CD4-positive, alpha-beta T cell (primary cell): ENCODE data around the gene CDK14. TPM values are rescaled to one million over a fixed set of nuclear protein-coding genes. Genes with fewer than 3 reads are reported as not detected.

Source experiments
- ATAC-seq: fragments of 200-7000 bp; cut with Tn5 transposase; one replicate; pipeline ENCODE4 v1.10.0; 2022; ENCODE audit warnings: mild to moderate bottlenecking; ENCODE audit not compliant: poor library complexity
- CTCF ChIA-PET: fragments of 350-600 bp; sonication (Branson Sonifier 250); formaldehyde crosslinking; loops from one replicate; lab custom pipeline; 2021; ENCODE audit warnings: antibody characterized with exemption, inconsistent platforms; lab: Charles Lee
- POLR2A ChIA-PET: fragments of 350-600 bp; sonication (Branson Sonifier 250); formaldehyde crosslinking; loops from one replicate; lab custom pipeline; 2021; ENCODE audit warnings: antibody characterized with exemption, inconsistent platforms; lab: Charles Lee
- DNase-seq, 14 experiments: peaks; one replicate each; pipeline ENCODE4 v3.0.0-alpha.2; 2013 to 2020; ENCODE audit warnings: mixed read lengths in 2 of 14
- H3K27ac ChIP-seq, 2 donors: one replicate each; pipeline versions ENCODE4 v1.5.1 to v1.7.0; 2013; ENCODE audit warnings: low read length in 2 of 2, low read depth in 1 of 2, mild to moderate bottlenecking in 1 of 2
- H3K27me3 ChIP-seq, 2 experiments: 1 replicate in 1 of 2; 2 replicates in 1 of 2; pipeline versions ENCODE4 v1.6.1 to v1.7.0; 2013; ENCODE audit warnings: low read length in 2 of 2, control low read depth in 1 of 2, mild to moderate bottlenecking in 1 of 2, moderate library complexity in 1 of 2; ENCODE audit not compliant: insufficient read depth in 2 of 2, control insufficient read depth in 1 of 2
- H3K36me3 ChIP-seq: one replicate; pipeline ENCODE4 v1.6.1; 2013; ENCODE audit warnings: low read length, control low read depth; ENCODE audit not compliant: insufficient read depth
- H3K4me1 ChIP-seq: one replicate; pipeline ENCODE4 v1.6.1; 2013; ENCODE audit warnings: low read length, control low read depth; ENCODE audit not compliant: insufficient read depth
- H3K4me3 ChIP-seq: one replicate; pipeline ENCODE4 v1.5.1; 2013; ENCODE audit warnings: mild to moderate bottlenecking, low read length, moderate library complexity
- H3K9me3 ChIP-seq, 2 experiments: 1 replicate in 1 of 2; 2 replicates in 1 of 2; pipeline versions ENCODE4 v1.6.1 to v1.7.0; 2013; ENCODE audit warnings: low read length in 2 of 2, mild to moderate bottlenecking in 2 of 2, control low read depth in 1 of 2, moderate library complexity in 1 of 2; ENCODE audit not compliant: control insufficient read depth in 1 of 2, insufficient read depth in 1 of 2
- H3K27ac Mint-ChIP-seq: one replicate; pipeline ENCODE4 v1.8.0; 2020; ENCODE audit warnings: mixed read lengths
- H3K27me3 Mint-ChIP-seq: one replicate; pipeline ENCODE4 v1.8.0; 2021; ENCODE audit warnings: mixed read lengths
- H3K36me3 Mint-ChIP-seq: one replicate; pipeline ENCODE4 v1.8.0; 2021; ENCODE audit warnings: low read depth, mixed read lengths
- H3K4me1 Mint-ChIP-seq: one replicate; pipeline ENCODE4 v1.8.0; 2021; ENCODE audit warnings: low read depth, mixed read lengths
- H3K4me3 Mint-ChIP-seq: one replicate; pipeline ENCODE4 v1.8.0; 2020; ENCODE audit warnings: mild to moderate bottlenecking, mixed read lengths
- H3K9me3 Mint-ChIP-seq: one replicate; pipeline ENCODE4 v1.8.0; 2020; ENCODE audit warnings: mixed read lengths
- CTCF ChIP-seq: fragments of 200-600 bp; IDR thresholded peaks from one replicate; pipeline ENCODE4 v1.8.0; 2022; ENCODE audit warnings: antibody characterized with exemption, mild to moderate bottlenecking
- intact Hi-C, 2 experiments: fragments of 100-400 bp; cut with DNase I in 1 of 2; cut with micrococcal nuclease in 1 of 2; formaldehyde crosslinking; loops; one replicate each; pipeline versions ENCODE4 v1.15.1 to v1.9.0; 2023 to 2025; cut with DNase I, micrococcal nuclease
- total RNA-seq, 174 experiments: library from RNA in 2 of 174; stranded (reverse) in 2 of 174; gene quantifications; one replicate each; pipeline ENCODE4 v1.2.3 and lab custom pipeline; 2021 to 2026

Gene CDK14
- total RNA-seq, 2 experiments from 2014 or later, result 0.45 to 0.47 TPM

GRCh38 chr7:91019686-91020385, 423.7 kb downstream of the CDK14 start:
- H3K4me3 ChIP-seq, result no peak overlapping the region
- no peaks in the 10 kb centered on the region for H3K36me3 ChIP-seq
- no peak for TF ChIP-seq CTCF
- no peak for ATAC-seq
- no peaks in the 10 kb centered on the region for H3K4me1 Mint-ChIP-seq
- H3K9me3 Mint-ChIP-seq, result no peaks in the 10 kb centered on the region
- ChIA-PET POLR2A (no interaction called here), CTCF (no interaction called here)
- no peaks in the 10 kb centered on the region for H3K36me3 Mint-ChIP-seq
- H3K27me3 Mint-ChIP-seq, result peaks cover 4% of the 10 kb centered on the region
- H3K9me3 ChIP-seq, result no peaks in the 10 kb centered on the region
- no peak overlapping the region for H3K27ac Mint-ChIP-seq
- intact Hi-C loops, result no loop called here
- H3K27me3 ChIP-seq, result no peaks in the 10 kb centered on the region
- no peak for DNase-seq
- H3K4me3 Mint-ChIP-seq, result no peak overlapping the region
- no peak overlapping the region for H3K27ac ChIP-seq
- no peaks in the 10 kb centered on the region for H3K4me1 ChIP-seq

GRCh38 chr7:91020636-91021385, 424.7 kb downstream of the CDK14 start:
- CTCF ChIA-PET, result no interaction called here
- intact Hi-C loops, result no loop called here
- TF ChIP-seq CTCF, result no peak

GRCh38 chr7:91021956-91022355, 425.8 kb downstream of the CDK14 start:
- no peak for ATAC-seq
- Histone ChIP-seq H3K27me3 (no peaks in the 10 kb centered on the region), H3K4me1 (no peaks in the 10 kb centered on the region), H3K4me3 (no peak overlapping the region), H3K27ac (no peak overlapping the region), H3K9me3 (no peaks in the 10 kb centered on the region), H3K36me3 (no peaks in the 10 kb centered on the region)
- intact Hi-C loops, result no loop called here
- Mint-ChIP-seq H3K4me3 (no peak overlapping the region), H3K27ac (no peak overlapping the region), H3K4me1 (no peaks in the 10 kb centered on the region), H3K27me3 (peaks cover 4% of the 10 kb centered on the region), H3K36me3 (no peaks in the 10 kb centered on the region), H3K9me3 (no peaks in the 10 kb centered on the region)
- ChIA-PET POLR2A (no interaction called here), CTCF (no interaction called here)
- DNase-seq, result no peak
- TF ChIP-seq CTCF, result no peak

More at GRCh38 chr7:91020636-91021385, 424.7 kb downstream of the CDK14 start:
- no peak for ATAC-seq
- no peak for DNase-seq
- Histone ChIP-seq H3K27ac (no peak overlapping the region), H3K9me3 (no peaks in the 10 kb centered on the region), H3K4me1 (no peaks in the 10 kb centered on the region), H3K36me3 (no peaks in the 10 kb centered on the region), H3K27me3 (no peaks in the 10 kb centered on the region), H3K4me3 (no peak overlapping the region)
- Mint-ChIP-seq H3K36me3 (no peaks in the 10 kb centered on the region), H3K27ac (no peak overlapping the region), H3K27me3 (peaks cover 4% of the 10 kb centered on the region), H3K4me1 (no peaks in the 10 kb centered on the region), H3K9me3 (no peaks in the 10 kb centered on the region), H3K4me3 (no peak overlapping the region)
- POLR2A ChIA-PET, result no interaction called here
